Activated CD4-positive, alpha-beta T cell treated with anti-CD3 and anti-CD28 coated beads, Interleukin-2, amount 10 ng/mL, durations not matched to agents 24 days and 14 days (primary cell): ENCODE measurements around the gene LIPM. TPM values are rescaled to one million over a fixed set of nuclear protein-coding genes. Genes with fewer than 3 reads are reported as not detected.

ENCODE experiments used
- DNase-seq: peaks from one replicate; pipeline ENCODE4 v3.0.0; 2022
- H3K27ac Mint-ChIP-seq: one replicate; pipeline ENCODE4 v1.8.0; 2022; ENCODE audit warnings: mild to moderate bottlenecking, mixed read lengths
- H3K27me3 Mint-ChIP-seq: one replicate; pipeline ENCODE4 v1.8.0; 2022; ENCODE audit warnings: mixed read lengths
- H3K36me3 Mint-ChIP-seq: one replicate; pipeline ENCODE4 v1.8.0; 2022; ENCODE audit warnings: low read depth, mild to moderate bottlenecking, mixed read lengths
- H3K4me1 Mint-ChIP-seq: one replicate; pipeline ENCODE4 v1.8.0; 2021; ENCODE audit warnings: mixed read lengths
- H3K4me3 Mint-ChIP-seq: one replicate; pipeline ENCODE4 v1.8.0; 2022; ENCODE audit warnings: mild to moderate bottlenecking, moderate library complexity, mixed read lengths
- H3K9me3 Mint-ChIP-seq: one replicate; pipeline ENCODE4 v1.8.0; 2021; ENCODE audit warnings: mixed read lengths
- intact Hi-C: fragments of 100-400 bp; cut with micrococcal nuclease; formaldehyde crosslinking; loops from one replicate; pipeline ENCODE4 v1.15.1; 2023
- total RNA-seq: library from RNA; stranded (reverse); gene quantifications from 2 replicates; pipeline ENCODE4 v1.2.3, GENCODE V29; 2022

LIPM gene
- total RNA-seq, 1 donor from 2014 or later = not detected

DNA sequence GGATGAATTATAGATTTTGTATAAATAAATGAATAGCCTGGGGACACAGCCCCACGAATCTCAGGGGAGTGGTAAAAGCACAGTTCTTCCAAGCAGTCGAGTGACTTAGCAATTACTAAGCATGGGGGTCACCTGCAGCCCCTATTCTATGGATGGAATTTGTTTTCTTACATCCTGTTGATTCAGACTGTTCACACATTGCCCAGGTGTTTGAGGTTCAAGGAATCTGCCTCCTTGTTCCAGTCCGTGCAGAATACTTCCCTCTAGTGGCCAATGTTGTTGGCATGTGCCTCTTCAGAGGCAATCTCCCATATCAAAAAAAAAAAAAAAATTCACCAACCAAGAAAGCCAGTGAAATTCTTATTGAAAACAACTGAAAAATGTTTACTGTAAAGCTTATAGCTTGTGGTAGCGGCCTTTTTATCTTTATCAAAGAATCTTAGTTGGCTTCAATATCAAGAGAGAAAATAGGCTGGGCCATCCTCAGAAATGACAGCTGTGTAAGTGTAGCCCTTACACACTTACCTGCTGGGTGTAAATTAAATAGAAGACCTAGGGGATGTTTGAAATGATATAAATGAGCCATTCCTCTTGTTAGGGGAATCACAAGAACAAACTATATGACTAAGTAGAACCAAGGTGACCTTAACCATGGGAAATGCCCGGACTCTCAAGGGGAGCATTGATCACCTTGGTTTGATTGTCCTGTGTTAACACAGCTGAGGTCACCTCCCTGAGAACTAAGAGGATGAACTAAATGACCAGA is 7.8 kb downstream of the LIPM start:
- intact Hi-C loops = loop anchor here (1.0 to 10.0 kb wide), 3 partner anchors 15 to 246 kb away; no protein-coding TSS in a partner anchor
- peaks cover 27% of the 10 kb centered on the region for H3K27me3 Mint-ChIP-seq
- DNase-seq = peak; percentile 80
- peaks cover 18% of the 10 kb centered on the region for H3K4me1 Mint-ChIP-seq
- no peaks in the 10 kb centered on the region for H3K36me3 Mint-ChIP-seq
- H3K9me3 Mint-ChIP-seq = no peaks in the 10 kb centered on the region
- H3K4me3 Mint-ChIP-seq = no peak overlapping the region
- H3K27ac Mint-ChIP-seq = no peak overlapping the region

DNA sequence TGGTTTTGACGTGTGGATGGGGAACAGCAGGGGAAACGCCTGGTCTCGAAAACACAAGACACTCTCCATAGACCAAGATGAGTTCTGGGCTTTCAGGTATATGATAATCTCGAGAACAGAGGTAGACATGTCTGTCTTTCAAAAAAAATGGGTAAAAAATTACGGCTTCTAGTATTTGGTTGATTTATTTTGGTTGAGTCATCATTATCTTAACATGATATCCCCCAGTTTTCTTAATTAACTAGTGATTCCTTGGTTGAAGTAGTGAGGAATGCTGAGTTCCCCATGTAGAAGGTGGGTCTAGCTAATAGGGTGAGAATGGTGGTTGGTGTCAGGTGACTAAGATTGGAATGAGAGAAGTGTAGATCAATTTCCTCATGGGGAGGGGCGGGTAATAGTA is 10.7 kb downstream of the LIPM start:
- intact Hi-C loops = loop anchor here (10.0 kb wide), 1 partner anchor 248 kb away; no protein-coding TSS in a partner anchor
- Mint-ChIP-seq H3K36me3 (no peaks in the 10 kb centered on the region), H3K27me3 (peaks cover 25% of the 10 kb centered on the region), H3K27ac (no peak overlapping the region), H3K9me3 (no peaks in the 10 kb centered on the region), H3K4me1 (peaks cover 18% of the 10 kb centered on the region), H3K4me3 (no peak overlapping the region)
- DNase-seq = no peak

DNA sequence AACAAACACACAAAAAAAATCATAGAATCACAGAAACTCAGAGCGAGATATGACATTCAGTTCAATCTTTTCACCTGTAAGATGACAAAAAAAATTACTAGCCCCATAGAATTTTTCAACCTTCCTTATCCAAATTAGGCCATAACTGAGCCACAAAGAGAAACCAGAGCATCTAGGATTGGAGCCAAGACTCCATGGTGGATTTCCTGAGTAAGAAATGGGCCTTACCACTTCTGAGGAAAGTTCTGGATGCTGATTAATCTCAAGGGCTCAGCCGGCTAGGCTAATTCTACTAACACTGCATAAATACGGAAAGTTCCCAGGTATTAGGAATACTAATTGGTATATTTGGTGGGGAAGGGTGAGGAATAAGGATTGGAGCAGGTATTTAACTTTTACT is 16.8 kb downstream of the LIPM start:
- intact Hi-C loops = loop anchor here (10.0 kb wide), 1 partner anchor 254 kb away; no protein-coding TSS in a partner anchor
- no peak overlapping the region for H3K27ac Mint-ChIP-seq
- no peak overlapping the region for H3K4me3 Mint-ChIP-seq
- H3K4me1 Mint-ChIP-seq = peaks cover 16% of the 10 kb centered on the region
- H3K27me3 Mint-ChIP-seq = peaks cover 10% of the 10 kb centered on the region
- DNase-seq = no peak
- no peaks in the 10 kb centered on the region for H3K9me3 Mint-ChIP-seq
- peaks cover 3% of the 10 kb centered on the region for H3K36me3 Mint-ChIP-seq

DNA sequence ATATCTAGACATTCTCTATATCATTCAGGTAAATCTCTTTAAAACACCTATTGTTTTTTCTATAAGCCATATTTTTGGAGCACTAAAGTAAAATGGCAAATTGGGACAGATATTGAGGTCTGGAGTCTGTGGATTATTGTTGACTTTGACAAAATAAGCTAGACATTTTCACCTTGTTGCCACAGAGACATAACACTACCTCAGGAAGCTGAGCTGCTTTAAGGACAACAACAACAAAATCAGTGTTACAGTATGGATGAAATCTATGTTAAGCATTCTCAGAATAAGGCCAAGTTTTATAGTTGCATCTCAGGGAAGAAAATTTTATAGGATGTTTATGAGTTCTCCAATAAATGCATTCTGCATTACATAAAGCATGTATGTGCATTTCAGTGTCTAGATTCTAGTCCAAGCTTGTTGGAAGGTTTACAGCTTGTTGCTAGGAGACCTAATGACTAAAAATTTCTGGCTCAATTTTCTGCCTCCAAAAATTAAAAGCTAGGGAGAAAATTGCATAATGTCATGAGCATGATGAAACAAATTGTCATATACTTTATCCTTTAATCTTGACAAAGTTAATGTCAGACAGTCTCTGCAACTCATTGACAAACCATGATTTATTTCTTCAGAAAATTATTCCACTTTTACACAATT is 18.3 kb downstream of the LIPM start:
- Mint-ChIP-seq H3K9me3 (no peaks in the 10 kb centered on the region), H3K36me3 (peaks cover 3% of the 10 kb centered on the region), H3K27me3 (peaks cover 10% of the 10 kb centered on the region), H3K27ac (no peak overlapping the region), H3K4me3 (no peak overlapping the region), H3K4me1 (peaks cover 19% of the 10 kb centered on the region)
- no peak for DNase-seq
- intact Hi-C loops = loop anchor here (10.0 kb wide), 2 partner anchors 236 to 344 kb away; partner anchors contain the start of genes LIPJ and RNLS

DNA sequence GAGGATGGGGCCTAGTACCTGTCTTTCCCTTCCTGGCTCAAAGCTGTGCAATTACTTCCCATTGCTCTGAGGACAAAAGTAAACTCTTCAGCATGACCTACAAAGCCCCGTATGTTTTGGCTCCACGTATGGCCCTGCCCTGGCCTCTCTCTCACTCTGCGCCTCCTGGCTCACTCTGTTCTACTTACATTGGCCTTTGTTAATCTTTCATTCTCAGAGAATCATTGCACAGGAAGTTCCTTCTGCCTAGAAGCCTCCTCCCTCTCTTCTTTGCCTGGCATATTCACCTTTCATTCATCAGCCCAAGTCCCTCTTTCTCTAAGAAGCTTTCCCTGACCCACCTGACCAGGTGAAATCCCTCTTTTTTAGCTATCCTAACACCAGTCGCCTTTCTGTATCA is 23.9 kb downstream of the LIPM start:
- H3K36me3 Mint-ChIP-seq = peaks cover 10% of the 10 kb centered on the region
- DNase-seq = peak; percentile 65
- H3K9me3 Mint-ChIP-seq = peaks cover 4% of the 10 kb centered on the region
- H3K27me3 Mint-ChIP-seq = no peaks in the 10 kb centered on the region
- peak overlapping the region; percentile 41 for H3K4me3 Mint-ChIP-seq
- H3K27ac Mint-ChIP-seq = peak overlapping the region; percentile 73
- H3K4me1 Mint-ChIP-seq = peaks cover 53% of the 10 kb centered on the region
- intact Hi-C loops = loop anchor here (10.0 kb wide), 2 partner anchors 242 to 338 kb away; partner anchors contain the start of genes LIPJ and RNLS

DNA sequence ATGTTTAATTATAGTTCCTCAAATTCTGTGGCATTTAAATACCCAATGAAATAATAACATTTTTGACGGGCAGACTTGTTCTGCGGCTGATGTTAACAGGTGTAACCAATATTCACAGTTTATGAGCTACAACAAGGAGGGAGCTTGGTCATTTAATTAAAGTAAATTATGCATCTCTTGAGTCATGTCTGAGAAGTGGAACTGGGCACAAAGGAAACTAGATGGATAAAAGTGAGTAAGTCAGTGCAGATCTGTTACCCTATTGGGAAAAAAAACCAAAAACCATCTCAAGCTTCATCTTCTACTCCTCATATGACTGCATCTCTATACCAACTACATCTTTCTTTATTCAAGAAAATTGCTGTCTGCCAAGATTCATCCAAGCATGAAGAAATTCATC is 25.1 kb downstream of the LIPM start:
- Mint-ChIP-seq H3K4me3 (no peak overlapping the region), H3K27ac (no peak overlapping the region), H3K36me3 (peaks cover 10% of the 10 kb centered on the region), H3K27me3 (no peaks in the 10 kb centered on the region), H3K9me3 (peaks cover 4% of the 10 kb centered on the region), H3K4me1 (peaks cover 59% of the 10 kb centered on the region)
- no peak for DNase-seq
- intact Hi-C loops = loop anchor here (10.0 kb wide), 2 partner anchors 243 to 337 kb away; partner anchors contain the start of genes LIPJ and RNLS

DNA sequence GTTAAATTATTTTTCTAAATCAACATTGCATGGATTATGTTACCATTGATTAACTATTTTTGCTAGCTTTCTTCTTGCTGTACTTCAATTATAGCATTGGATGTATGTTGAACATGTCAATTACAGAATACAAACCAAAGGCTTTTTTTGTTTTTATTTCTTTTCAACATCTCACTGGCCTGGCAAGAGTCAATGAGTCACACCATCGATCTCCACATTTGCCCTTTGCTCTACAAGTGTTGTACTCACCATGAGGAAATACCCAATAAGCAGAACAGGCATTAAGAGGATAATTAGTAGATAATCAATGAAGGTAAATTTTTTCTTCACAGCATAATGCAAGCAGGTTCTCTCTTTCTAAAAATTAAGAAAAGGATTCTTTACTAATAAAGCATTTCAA is 25.8 kb downstream of the LIPM start:
- no peak for DNase-seq
- Mint-ChIP-seq H3K4me3 (no peak overlapping the region), H3K27me3 (no peaks in the 10 kb centered on the region), H3K4me1 (peaks cover 65% of the 10 kb centered on the region), H3K27ac (no peak overlapping the region), H3K36me3 (peaks cover 10% of the 10 kb centered on the region), H3K9me3 (peaks cover 4% of the 10 kb centered on the region)
- intact Hi-C loops = loop anchor here (10.0 kb wide), 2 partner anchors 244 to 336 kb away; partner anchors contain the start of genes LIPJ and RNLS

DNA sequence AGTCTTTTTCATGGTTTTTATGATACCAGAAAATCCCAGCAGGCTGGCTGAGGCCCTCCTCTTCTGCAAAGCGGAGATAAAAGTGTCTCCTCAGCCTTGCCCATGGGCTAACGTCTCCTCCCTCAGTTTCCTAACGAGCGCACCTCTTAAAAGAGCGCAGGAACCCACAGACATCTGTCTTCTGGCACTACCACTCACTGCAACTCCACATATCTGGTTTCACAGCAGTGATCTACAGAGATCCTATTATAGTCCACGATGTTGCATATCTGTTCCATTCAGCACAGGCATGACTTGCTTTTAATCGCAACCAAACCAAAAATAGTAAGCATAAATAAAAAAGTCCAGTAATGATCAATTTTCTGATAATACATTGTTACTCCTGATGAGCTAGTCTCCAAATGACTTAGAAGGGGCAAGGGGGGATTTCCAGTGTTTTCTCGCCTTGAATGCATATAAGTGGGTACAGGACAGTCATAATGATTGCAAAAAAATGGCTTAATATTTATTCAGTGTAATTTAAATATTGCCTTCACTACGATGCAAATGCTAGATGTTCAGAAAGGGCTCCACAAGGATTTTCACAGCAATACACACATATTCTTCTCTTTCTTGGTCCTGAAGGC is 28.2 kb downstream of the LIPM start:
- Mint-ChIP-seq H3K4me1 (peaks cover 58% of the 10 kb centered on the region), H3K27me3 (no peaks in the 10 kb centered on the region)
- no peak for DNase-seq

DNA sequence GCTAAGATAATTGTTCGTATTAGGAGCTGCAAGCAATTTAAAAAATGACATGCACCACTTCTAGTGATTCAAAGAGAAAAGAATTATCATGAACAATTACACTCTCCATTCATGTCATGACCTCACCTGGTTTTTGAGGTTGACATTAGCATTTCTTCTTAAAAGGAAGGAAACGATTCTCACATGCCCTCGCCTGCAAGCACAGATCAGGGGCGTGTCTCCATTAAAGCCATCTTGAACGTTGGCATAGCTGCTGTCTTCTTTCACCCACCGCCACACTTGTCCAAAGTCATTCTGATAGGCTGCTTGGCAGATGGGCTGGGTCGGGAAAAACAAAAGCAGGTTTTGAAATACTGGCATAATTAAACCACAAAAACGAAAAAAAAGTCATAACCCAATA is 29.2 kb downstream of the LIPM start:
- Mint-ChIP-seq H3K4me1 (peaks cover 51% of the 10 kb centered on the region), H3K27me3 (no peaks in the 10 kb centered on the region), H3K36me3 (peaks cover 2% of the 10 kb centered on the region), H3K4me3 (no peak overlapping the region), H3K9me3 (peaks cover 4% of the 10 kb centered on the region), H3K27ac (no peak overlapping the region)
- peak; percentile 76 for DNase-seq
- intact Hi-C loops = no loop called here

More for the DNA sequence above, 28.2 kb downstream of the LIPM start:
- Mint-ChIP-seq H3K36me3 (peaks cover 7% of the 10 kb centered on the region), H3K4me3 (no peak overlapping the region), H3K27ac (no peak overlapping the region), H3K9me3 (peaks cover 4% of the 10 kb centered on the region)
- intact Hi-C loops = no loop called here

DNA sequence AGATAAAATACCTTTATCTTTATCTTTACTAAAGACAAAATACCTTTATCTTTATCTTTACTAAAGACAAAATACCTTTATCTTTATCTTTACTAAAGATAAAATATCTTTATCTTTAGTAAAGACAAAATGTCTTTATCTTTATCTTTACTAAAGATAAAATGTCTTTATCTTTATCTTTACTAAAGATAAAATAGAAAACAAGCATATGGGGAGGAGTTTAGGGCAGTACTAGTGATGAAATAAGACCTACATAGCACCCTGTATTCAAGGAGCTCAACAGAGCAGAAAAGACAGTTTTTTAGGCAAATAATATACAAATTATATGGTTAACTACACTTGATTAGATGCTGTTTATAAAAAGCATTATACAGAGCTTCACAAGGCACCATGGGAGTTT is 29.8 kb downstream of the LIPM start:
- peaks cover 4% of the 10 kb centered on the region for H3K9me3 Mint-ChIP-seq
- no peaks in the 10 kb centered on the region for H3K27me3 Mint-ChIP-seq
- DNase-seq = no peak
- peaks cover 46% of the 10 kb centered on the region for H3K4me1 Mint-ChIP-seq
- H3K4me3 Mint-ChIP-seq = no peak overlapping the region
- no peaks in the 10 kb centered on the region for H3K36me3 Mint-ChIP-seq
- H3K27ac Mint-ChIP-seq = no peak overlapping the region
- intact Hi-C loops = no loop called here

DNA sequence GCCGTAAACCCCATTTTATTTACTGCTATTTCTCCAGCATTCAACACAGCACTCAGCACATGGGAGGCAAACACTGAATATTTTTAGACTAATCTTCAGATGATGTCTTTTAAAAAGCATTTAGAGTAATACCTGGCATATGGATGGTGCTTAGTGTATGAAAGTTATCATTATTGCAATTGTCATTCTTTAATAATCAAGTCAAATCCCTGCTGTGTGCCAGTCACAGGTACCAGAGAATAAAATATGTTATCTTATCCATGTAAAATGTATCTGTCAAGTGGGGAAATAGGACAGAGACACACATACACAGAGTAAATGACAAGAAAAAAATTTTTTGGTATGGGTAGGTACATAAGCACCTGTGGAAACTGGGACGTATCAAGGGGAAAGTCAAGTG is 30.6 kb downstream of the LIPM start:
- no peaks in the 10 kb centered on the region for H3K27me3 Mint-ChIP-seq
- peaks cover 40% of the 10 kb centered on the region for H3K4me1 Mint-ChIP-seq
- H3K4me3 Mint-ChIP-seq = no peak overlapping the region
- peak overlapping the region; percentile 9 for H3K27ac Mint-ChIP-seq
- DNase-seq = no peak
- intact Hi-C loops = no loop called here
- no peaks in the 10 kb centered on the region for H3K36me3 Mint-ChIP-seq
- peaks cover 4% of the 10 kb centered on the region for H3K9me3 Mint-ChIP-seq

DNA sequence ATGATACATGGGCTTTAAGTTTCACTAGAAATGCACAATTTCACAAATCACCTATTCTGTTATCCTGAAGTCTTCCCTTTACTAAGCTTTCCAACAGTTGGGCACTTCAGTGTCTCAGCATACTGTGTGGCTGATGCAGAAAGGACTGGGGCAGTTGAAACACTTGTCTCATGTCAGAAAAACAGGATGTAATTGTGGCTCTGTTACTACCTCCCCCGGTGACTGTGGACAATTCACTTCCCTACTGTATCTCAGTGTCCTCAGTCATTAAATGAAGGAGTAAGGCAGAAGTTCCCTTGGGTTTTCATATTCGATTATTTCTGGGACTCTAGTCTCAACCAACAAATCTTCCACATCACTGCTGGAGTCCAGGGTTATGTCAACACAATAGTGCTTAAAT is 31.2 kb downstream of the LIPM start:
- Mint-ChIP-seq H3K4me1 (peaks cover 34% of the 10 kb centered on the region), H3K36me3 (no peaks in the 10 kb centered on the region), H3K9me3 (peaks cover under 1% of the 10 kb centered on the region), H3K4me3 (no peak overlapping the region), H3K27ac (peak overlapping the region; percentile 75), H3K27me3 (no peaks in the 10 kb centered on the region)
- DNase-seq = peak; percentile 70
- intact Hi-C loops = loop anchor here (2.0 kb wide), 1 partner anchor 31 kb away; no protein-coding TSS in a partner anchor

DNA sequence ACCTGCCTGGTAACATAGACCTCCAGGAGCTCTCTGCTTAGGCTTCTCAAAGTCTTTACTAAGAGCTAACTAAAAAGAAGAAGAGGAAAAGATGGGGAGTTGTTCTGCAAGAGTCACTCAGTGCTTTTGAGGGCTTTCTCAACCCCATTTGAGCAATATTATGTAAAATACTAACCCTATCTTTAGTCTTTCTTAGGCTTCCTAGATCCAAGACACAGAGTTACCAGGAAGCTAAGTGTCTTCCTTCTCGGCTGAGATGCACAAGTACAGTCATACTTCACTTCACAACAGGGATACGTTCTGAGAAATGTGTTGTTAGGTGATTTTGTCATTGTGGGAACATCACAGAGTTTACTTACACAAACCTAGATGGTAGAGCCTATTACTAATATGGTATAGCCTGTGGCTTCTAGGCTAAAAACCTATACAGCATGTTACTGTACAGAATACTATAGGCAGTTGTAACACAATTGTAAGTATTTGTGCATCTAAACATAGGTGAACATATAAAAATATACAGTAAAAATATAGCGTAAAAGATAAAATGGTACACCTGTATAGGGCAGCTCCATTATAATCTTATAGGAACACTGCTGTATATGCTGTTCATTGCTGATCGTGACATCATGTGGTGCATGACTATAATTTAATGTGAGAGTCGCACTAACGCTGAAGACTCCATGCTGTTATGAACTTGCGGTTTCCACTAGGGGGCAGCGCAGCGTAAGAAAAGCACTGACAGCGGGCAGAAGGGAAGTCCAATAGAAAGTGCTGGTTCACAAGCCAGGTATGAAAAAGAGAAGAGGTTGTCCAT is 32.8 kb downstream of the LIPM start:
- Mint-ChIP-seq H3K27me3 (no peaks in the 10 kb centered on the region), H3K36me3 (no peaks in the 10 kb centered on the region), H3K4me1 (peaks cover 31% of the 10 kb centered on the region), H3K4me3 (no peak overlapping the region), H3K9me3 (no peaks in the 10 kb centered on the region), H3K27ac (no peak overlapping the region)
- DNase-seq = peak; percentile 96
- intact Hi-C loops = loop anchor here (1.0 to 5.0 kb wide), 8 partner anchors 10 to 382 kb away; partner anchors contain the start of genes FAS and STAMBPL1
